Fibroblast of lung (primary cell): ENCODE measurements around the gene WNT11. TPM values are rescaled to one million over a fixed set of nuclear protein-coding genes. Genes with fewer than 3 reads are reported as not detected.

Source experiments
- DNase-seq, 2 donors: peaks; one replicate each; pipeline versions ENCODE4 v3.0.0 to v3.0.0-alpha.2; 2010; ENCODE audit warnings: low read depth in 2 of 2
- H2AFZ ChIP-seq: 2 replicates; pipeline ENCODE4 v1.5.1; 2012; ENCODE audit warnings: low read length, control low read depth, inconsistent platforms
- H3K27ac ChIP-seq: 2 replicates; pipeline ENCODE4 v1.5.1; 2011; ENCODE audit warnings: low read length, control low read depth; ENCODE audit not compliant: insufficient read depth
- H3K27me3 ChIP-seq: 2 replicates; pipeline ENCODE4 v1.5.1; 2011; ENCODE audit warnings: mild to moderate bottlenecking, low read length; ENCODE audit not compliant: control insufficient read depth, insufficient read depth
- H3K36me3 ChIP-seq: 2 replicates; pipeline ENCODE4 v1.5.1; 2011; ENCODE audit warnings: low read length; ENCODE audit not compliant: control insufficient read depth, insufficient read depth
- H3K4me1 ChIP-seq: 2 replicates; pipeline ENCODE4 v1.5.1; 2011; ENCODE audit warnings: low read length; ENCODE audit not compliant: control insufficient read depth, insufficient read depth; ENCODE audit errors: extremely low read depth
- H3K4me2 ChIP-seq: 2 replicates; pipeline ENCODE4 v1.5.1; 2011; ENCODE audit warnings: low read length, control low read depth; ENCODE audit not compliant: insufficient read depth; ENCODE audit errors: extremely low read depth
- H3K4me3 ChIP-seq, 4 experiments: fragments of 200-600 bp in 1 of 4; sonication (generic) in 1 of 4; replicated peaks in 1 of 4; 2 replicates each; pipeline ENCODE4 v1.5.1; 2011 to 2016; ENCODE audit warnings: low read length in 4 of 4, low read depth in 3 of 4, mild to moderate bottlenecking in 3 of 4, control low read depth in 2 of 4, inconsistent platforms in 1 of 4, mixed read lengths in 1 of 4; ENCODE audit not compliant: insufficient read depth in 1 of 4; ENCODE audit errors: control extremely low read depth in 1 of 4
- H3K79me2 ChIP-seq: 2 replicates; pipeline ENCODE4 v1.5.1; 2012; ENCODE audit warnings: mild to moderate bottlenecking, low read length, inconsistent platforms; ENCODE audit not compliant: control insufficient read depth, insufficient read depth
- H3K9ac ChIP-seq: 2 replicates; pipeline ENCODE4 v1.5.1; 2011; ENCODE audit warnings: mild to moderate bottlenecking, low read length, control low read depth; ENCODE audit not compliant: insufficient read depth
- H3K9me3 ChIP-seq: 2 replicates; pipeline ENCODE4 v1.5.1; 2012; ENCODE audit warnings: low read depth, low read length; ENCODE audit not compliant: control insufficient read depth, insufficient read depth
- H4K20me1 ChIP-seq: 2 replicates; pipeline ENCODE4 v1.5.1; 2011; ENCODE audit warnings: low read length; ENCODE audit not compliant: control insufficient read depth, insufficient read depth; ENCODE audit errors: extremely low read depth
- EZH2 ChIP-seq: IDR thresholded peaks from 2 replicates; pipeline ENCODE4 v1.5.1; 2012; ENCODE audit warnings: low read length, control low read depth, mild to moderate bottlenecking; ENCODE audit errors: missing control alignments
- polyA plus RNA-seq, 2 donors: library from polyadenylated mRNA; depleted of rRNA in 1 of 2; stranded (reverse) in 1 of 2; unstranded in 1 of 2; fragments of >200 nt; gene quantifications; 2 replicates each; pipeline ENCODE4 v1.2.1, GENCODE V29; 2011 to 2012; ENCODE audit warnings: missing spikeins in 1 of 2
- total RNA-seq: library from RNA; depleted of rRNA; stranded (reverse); fragments of >200 nt; gene quantifications from 2 replicates; pipeline ENCODE4 v1.2.1, GENCODE V29; 2014
- TF ChIP-seq, protein P1 (sequence below), 2 donors: IDR thresholded peaks in 1 of 2; conservative IDR thresholded peaks in 1 of 2; 1 replicate in 1 of 2; 2 replicates in 1 of 2; pipeline ENCODE4 v1.5.1; 2011 to 2012; ENCODE audit warnings: low read length in 2 of 2, control low read depth in 1 of 2, inconsistent platforms in 1 of 2, low read depth in 1 of 2, mild to moderate bottlenecking in 1 of 2

The WNT11 gene
- total and polyA plus RNA-seq, 2 donors (not counting 1 experiment from before 2014, with no cell fraction given), result 0.07 to 0.33 TPM

DNA sequence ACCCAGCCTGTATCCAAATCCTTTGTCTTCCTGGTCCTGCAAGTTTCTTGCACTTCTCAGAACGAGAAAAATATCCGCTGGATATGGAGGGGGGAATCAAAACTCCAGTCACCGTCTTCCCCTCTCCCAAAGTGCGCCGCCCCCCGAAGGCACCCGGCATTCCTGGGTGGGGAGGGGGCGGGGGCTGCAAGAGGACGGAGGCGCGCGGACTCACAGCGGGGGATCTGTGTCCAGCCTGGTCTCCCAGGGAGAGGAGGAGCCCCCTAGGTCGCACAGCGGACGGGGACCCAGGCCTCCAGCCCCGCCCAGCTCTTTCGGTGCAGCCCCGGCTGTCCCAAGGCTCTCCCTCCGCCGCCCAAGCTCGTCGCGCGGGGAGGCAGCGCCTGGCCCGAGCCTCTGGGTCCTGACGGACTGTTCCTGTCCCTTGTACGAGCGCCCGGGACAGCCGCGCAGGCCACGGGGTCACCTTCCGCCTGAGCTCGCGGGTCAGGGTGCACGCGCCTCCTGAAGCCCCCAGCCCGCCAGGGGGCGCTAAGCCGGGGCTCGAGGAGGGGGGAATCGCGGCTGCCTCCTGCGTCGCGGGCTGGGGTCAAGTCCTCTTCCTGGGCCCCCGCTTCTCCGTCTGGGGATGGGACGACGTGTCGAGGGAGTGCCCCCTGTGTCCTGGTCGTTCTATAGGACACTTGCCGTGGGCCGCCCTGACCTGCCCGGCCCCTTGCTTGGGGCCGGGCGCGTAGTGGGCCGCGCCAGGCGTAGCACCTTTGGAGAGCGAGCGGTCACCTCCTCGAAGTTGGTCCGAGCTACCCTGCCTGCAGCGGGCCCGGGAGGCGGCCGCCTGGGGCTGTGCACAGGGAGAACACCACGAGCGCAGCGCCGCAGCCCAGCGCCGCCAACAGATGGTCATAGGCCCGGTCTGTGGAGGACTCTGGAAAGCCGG lies 2.4 kb upstream of the WNT11 start:
- no peak overlapping the region for H2AFZ ChIP-seq
- peaks cover 8% of the 10 kb centered on the region for H3K4me1 ChIP-seq
- H3K9me3 ChIP-seq, result no peaks in the 10 kb centered on the region
- peak overlapping the region; percentile 19 to 52 (median 38) for H3K4me3 ChIP-seq
- no peak overlapping the region for H3K27ac ChIP-seq
- no peaks in the 10 kb centered on the region for H3K79me2 ChIP-seq
- H3K4me2 ChIP-seq, result peak overlapping the region; percentile 97
- peak; percentile 37 to 45 for DNase-seq
- H3K27me3 ChIP-seq, result peaks cover 60% of the 10 kb centered on the region
- no peaks in the 10 kb centered on the region for H4K20me1 ChIP-seq
- H3K9ac ChIP-seq, result no peak overlapping the region
- no peaks in the 10 kb centered on the region for H3K36me3 ChIP-seq
- TF ChIP-seq EZH2, result no peak
- TF ChIP-seq, protein P1, sequence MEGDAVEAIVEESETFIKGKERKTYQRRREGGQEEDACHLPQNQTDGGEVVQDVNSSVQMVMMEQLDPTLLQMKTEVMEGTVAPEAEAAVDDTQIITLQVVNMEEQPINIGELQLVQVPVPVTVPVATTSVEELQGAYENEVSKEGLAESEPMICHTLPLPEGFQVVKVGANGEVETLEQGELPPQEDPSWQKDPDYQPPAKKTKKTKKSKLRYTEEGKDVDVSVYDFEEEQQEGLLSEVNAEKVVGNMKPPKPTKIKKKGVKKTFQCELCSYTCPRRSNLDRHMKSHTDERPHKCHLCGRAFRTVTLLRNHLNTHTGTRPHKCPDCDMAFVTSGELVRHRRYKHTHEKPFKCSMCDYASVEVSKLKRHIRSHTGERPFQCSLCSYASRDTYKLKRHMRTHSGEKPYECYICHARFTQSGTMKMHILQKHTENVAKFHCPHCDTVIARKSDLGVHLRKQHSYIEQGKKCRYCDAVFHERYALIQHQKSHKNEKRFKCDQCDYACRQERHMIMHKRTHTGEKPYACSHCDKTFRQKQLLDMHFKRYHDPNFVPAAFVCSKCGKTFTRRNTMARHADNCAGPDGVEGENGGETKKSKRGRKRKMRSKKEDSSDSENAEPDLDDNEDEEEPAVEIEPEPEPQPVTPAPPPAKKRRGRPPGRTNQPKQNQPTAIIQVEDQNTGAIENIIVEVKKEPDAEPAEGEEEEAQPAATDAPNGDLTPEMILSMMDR (conservative IDR thresholded peaks at IDR 0.05 in 1 of 2, IDR thresholded peaks at IDR 0.05 in 1 of 2; ENCODE audit: low read depth in 1 of 2, low read length in 2 of 2), result peak; percentile 63 to 68

DNA sequence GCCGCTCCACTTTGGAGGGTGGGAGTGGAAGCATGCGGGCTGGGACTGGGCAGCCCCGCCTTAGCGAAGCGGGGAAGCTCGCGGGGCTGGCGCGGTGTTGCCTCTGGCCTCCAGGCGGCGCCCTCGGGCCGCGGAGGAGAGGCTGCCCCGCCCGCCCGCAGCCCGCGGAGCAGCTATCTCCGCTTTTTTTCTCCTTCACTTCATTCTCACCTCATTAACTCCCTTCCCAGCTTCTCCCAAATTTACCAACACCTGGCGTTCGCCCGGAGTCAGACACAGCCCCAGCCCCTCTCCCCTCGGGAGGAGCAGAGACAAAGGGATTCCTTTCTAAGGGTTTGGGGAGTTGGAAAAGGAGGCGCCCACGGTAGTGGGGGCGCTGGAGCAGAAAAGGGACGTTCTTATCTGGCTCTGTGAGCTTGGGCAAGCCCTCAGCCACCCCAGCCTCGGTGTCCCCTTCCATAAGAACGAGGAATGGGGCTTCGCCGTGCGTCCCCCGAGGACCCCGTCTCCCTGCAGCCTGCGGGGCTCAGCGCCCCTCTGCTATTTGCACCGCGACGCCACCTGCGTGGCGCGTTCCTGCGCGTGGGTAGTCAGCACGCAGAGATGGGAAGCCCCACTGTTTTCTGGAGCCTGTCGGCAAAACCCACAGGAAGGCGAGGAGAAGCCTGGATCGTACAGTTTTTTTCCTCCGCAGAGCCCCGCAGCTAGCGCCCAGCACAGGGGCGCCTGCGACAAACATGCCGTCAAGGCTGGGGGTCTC lies 1.5 kb upstream of the WNT11 start:
- peak; percentile 65 to 73 for DNase-seq
- H3K36me3 ChIP-seq, result no peaks in the 10 kb centered on the region
- H4K20me1 ChIP-seq, result no peaks in the 10 kb centered on the region
- no peak overlapping the region for H3K27ac ChIP-seq
- no peaks in the 10 kb centered on the region for H3K9me3 ChIP-seq
- peak overlapping the region; percentile 41 to 55 (median 52) for H3K4me3 ChIP-seq
- peak overlapping the region; percentile 97 for H3K4me2 ChIP-seq
- peaks cover 59% of the 10 kb centered on the region for H3K27me3 ChIP-seq
- TF ChIP-seq, protein P1 (conservative IDR thresholded peaks at IDR 0.05 in 1 of 2, IDR thresholded peaks at IDR 0.05 in 1 of 2; ENCODE audit: low read depth in 1 of 2, low read length in 2 of 2), result peak; percentile 62 to 90
- no peak for TF ChIP-seq EZH2
- H2AFZ ChIP-seq, result peak overlapping the region; percentile 60
- no peak overlapping the region for H3K9ac ChIP-seq
- peaks cover 8% of the 10 kb centered on the region for H3K4me1 ChIP-seq
- no peaks in the 10 kb centered on the region for H3K79me2 ChIP-seq

DNA sequence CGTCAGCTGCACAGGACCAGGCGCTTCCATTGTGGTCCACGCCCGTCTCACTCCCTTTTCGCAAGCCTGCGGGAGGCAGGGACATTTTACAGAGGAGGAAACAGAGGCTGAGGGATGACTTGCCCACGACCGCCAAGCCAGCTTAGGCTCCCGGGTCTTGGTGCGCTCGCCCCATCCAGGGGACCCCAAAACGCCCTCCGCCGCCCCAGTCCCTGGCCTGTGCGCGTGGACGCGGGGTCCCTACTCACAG lies 300 bp downstream of the WNT11 start:
- H3K79me2 ChIP-seq, result no peaks in the 10 kb centered on the region
- no peaks in the 10 kb centered on the region for H4K20me1 ChIP-seq
- H3K27ac ChIP-seq, result no peak overlapping the region
- H2AFZ ChIP-seq, result no peak overlapping the region
- H3K4me2 ChIP-seq, result peak overlapping the region; percentile 58
- no peaks in the 10 kb centered on the region for H3K9me3 ChIP-seq
- no peaks in the 10 kb centered on the region for H3K36me3 ChIP-seq
- H3K27me3 ChIP-seq, result peaks cover 41% of the 10 kb centered on the region
- no peak overlapping the region for H3K9ac ChIP-seq
- TF ChIP-seq, protein P1 (conservative IDR thresholded peaks at IDR 0.05 in 1 of 2, IDR thresholded peaks at IDR 0.05 in 1 of 2; ENCODE audit: low read depth in 1 of 2, low read length in 2 of 2), result no peak
- peak; percentile 45 for TF ChIP-seq EZH2
- no peak for DNase-seq
- peaks cover 8% of the 10 kb centered on the region for H3K4me1 ChIP-seq
- H3K4me3 ChIP-seq, result peak overlapping the region in 1 of 4 experiments; percentile 52
